Colonic mucosa (tissue), 4 donors: ENCODE measurements around the gene TRIOBP. TPM values are rescaled to one million over a fixed set of nuclear protein-coding genes. Genes with fewer than 3 reads are reported as not detected.
A peak's percentile ranks its signal among the peaks of the same experiment; 100 is the strongest.

Experiments used
- DNase-seq: peaks from one replicate; pipeline ENCODE4 v3.0.0-alpha.2; 2020
- H3K27ac ChIP-seq: fragments of 200-600 bp; one replicate; pipeline ENCODE4 v1.8.0; 2021
- H3K27me3 ChIP-seq: fragments of 200-600 bp; one replicate; pipeline ENCODE4 v1.8.0; 2021
- H3K36me3 ChIP-seq: fragments of 200-600 bp; one replicate; pipeline ENCODE4 v1.8.0; 2021
- H3K4me1 ChIP-seq: fragments of 200-600 bp; one replicate; pipeline ENCODE4 v1.8.0; 2021; ENCODE audit warnings: mild to moderate bottlenecking
- H3K4me3 ChIP-seq: fragments of 200-600 bp; one replicate; pipeline ENCODE4 v1.8.0; 2021
- H3K9ac ChIP-seq, 2 donors: one replicate each; pipeline ENCODE4 v1.7.0; 2013; ENCODE audit warnings: control low read depth in 2 of 2, low read depth in 2 of 2, low read length in 2 of 2
- H3K9me3 ChIP-seq: fragments of 200-600 bp; one replicate; pipeline ENCODE4 v1.8.0; 2021
- intact Hi-C: fragments of 100-400 bp; cut with DNase I; formaldehyde crosslinking; loops from one replicate; pipeline ENCODE4 v1.14.1; 2022
- total RNA-seq, 2 donors: library from RNA; stranded (reverse); fragmentation: NEBNext Ultra II Directional in 1 of 2; extraction: Animal tissue kit (Norgen Biotek cat#: 25700) in 1 of 2; gene quantifications; one replicate each; pipeline ENCODE4 v1.2.1, GENCODE V29; 2021
- TF ChIP-seq, protein P1 (sequence below): fragments of 200-600 bp; IDR thresholded peaks from one replicate; pipeline ENCODE4 v1.8.0; 2022; ENCODE audit warnings: antibody characterized with exemption, mild to moderate bottlenecking
- donor health status: healthy.
- donor health status: DM: no; HTN: no; CAD: no.
- donor health status: DM: no; HTN: no; CAD: no.

Gene TRIOBP
- total RNA-seq, 2 donors from 2014 or later = 69.5 to 75.7 TPM

DNA sequence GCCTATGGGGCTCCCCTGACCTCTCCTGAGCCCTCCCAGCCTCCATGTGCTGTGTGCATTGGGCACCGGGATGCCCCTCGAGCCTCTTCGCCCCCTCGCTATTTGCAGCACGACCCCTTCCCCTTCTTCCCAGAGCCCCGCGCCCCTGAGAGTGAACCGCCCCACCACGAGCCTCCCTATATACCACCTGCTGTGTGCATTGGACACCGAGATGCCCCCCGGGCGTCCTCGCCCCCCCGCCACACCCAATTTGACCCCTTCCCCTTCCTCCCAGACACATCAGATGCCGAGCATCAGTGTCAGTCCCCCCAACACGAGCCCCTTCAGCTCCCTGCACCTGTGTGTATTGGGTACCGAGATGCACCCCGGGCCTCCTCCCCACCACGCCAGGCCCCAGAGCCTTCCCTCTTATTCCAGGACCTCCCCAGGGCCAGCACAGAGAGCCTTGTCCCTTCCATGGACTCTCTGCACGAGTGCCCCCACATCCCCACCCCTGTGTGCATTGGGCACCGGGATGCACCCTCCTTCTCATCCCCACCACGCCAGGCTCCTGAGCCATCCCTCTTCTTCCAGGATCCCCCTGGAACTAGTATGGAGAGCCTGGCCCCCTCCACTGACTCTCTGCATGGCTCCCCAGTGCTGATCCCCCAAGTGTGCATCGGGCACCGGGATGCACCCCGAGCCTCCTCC lies 28.8 kb downstream of the TRIOBP start:
- Histone ChIP-seq H3K27me3 (no peaks in the 10 kb centered on the region), H3K9ac (no peak overlapping the region), H3K9me3 (no peaks in the 10 kb centered on the region), H3K4me3 (no peak overlapping the region), H3K27ac (no peak overlapping the region), H3K4me1 (no peaks in the 10 kb centered on the region), H3K36me3 (no peaks in the 10 kb centered on the region)
- intact Hi-C loops = no loop called here
- TF ChIP-seq, protein P1, sequence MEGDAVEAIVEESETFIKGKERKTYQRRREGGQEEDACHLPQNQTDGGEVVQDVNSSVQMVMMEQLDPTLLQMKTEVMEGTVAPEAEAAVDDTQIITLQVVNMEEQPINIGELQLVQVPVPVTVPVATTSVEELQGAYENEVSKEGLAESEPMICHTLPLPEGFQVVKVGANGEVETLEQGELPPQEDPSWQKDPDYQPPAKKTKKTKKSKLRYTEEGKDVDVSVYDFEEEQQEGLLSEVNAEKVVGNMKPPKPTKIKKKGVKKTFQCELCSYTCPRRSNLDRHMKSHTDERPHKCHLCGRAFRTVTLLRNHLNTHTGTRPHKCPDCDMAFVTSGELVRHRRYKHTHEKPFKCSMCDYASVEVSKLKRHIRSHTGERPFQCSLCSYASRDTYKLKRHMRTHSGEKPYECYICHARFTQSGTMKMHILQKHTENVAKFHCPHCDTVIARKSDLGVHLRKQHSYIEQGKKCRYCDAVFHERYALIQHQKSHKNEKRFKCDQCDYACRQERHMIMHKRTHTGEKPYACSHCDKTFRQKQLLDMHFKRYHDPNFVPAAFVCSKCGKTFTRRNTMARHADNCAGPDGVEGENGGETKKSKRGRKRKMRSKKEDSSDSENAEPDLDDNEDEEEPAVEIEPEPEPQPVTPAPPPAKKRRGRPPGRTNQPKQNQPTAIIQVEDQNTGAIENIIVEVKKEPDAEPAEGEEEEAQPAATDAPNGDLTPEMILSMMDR = no peak
- DNase-seq = no peak

DNA sequence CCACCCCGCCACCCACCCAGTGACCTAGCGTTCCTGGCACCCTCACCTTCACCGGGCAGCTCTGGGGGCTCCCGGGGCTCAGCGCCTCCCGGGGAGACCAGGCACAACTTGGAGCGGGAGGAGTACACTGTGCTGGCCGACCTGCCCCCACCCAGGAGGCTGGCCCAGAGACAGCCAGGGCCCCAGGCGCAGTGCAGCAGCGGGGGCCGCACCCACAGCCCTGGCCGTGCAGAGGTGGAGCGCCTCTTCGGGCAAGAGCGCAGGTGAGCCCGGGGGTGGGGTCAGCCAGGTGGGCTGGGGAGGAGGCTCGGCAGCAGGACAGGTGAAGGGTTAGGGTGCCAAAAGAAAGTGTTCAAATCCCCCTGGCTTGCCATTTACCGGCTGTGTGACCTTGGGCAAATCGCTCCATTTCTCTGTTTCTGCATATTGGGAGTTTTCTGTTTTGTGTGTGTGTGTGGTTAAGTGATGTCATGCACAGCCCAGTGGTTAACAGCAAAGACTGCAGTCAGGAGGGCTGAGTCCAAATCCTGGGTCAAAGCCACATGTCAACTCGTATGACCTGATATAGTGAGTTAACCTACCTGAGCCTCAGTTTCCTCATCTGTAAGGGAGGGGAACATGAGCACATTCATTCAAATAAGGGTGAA lies 29.5 kb downstream of the TRIOBP start:
- no peak for DNase-seq
- Histone ChIP-seq H3K27ac (no peak overlapping the region), H3K9me3 (no peaks in the 10 kb centered on the region), H3K27me3 (no peaks in the 10 kb centered on the region), H3K4me3 (no peak overlapping the region), H3K36me3 (no peaks in the 10 kb centered on the region), H3K9ac (no peak overlapping the region), H3K4me1 (no peaks in the 10 kb centered on the region)
- intact Hi-C loops = no loop called here
- TF ChIP-seq, protein P1 = no peak

DNA sequence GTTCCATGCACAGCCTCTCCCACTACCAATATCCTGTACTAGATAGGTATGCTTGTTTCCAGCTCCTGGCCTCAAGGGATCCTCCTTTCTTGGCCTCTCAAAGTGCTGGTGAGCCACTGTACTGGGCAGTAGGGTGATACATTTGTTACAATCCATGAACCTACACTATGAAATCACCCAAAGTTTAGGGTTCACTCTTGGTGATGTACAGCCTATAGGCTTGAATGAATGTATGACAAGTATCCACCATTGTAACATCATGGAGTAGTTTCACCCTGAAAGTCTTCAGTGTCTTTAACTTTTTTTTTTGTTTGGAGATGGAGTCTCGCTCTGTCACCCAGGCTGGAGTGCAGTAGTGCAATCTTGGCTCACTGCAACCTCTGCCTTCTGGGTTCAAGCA lies 31.8 kb downstream of the TRIOBP start:
- H3K9ac ChIP-seq = no peak overlapping the region
- H3K27ac ChIP-seq = no peak overlapping the region
- no peak for DNase-seq
- H3K4me1 ChIP-seq = no peaks in the 10 kb centered on the region
- intact Hi-C loops = no loop called here
- no peaks in the 10 kb centered on the region for H3K27me3 ChIP-seq
- TF ChIP-seq, protein P1 = no peak
- H3K36me3 ChIP-seq = no peaks in the 10 kb centered on the region
- no peak overlapping the region for H3K4me3 ChIP-seq
- no peaks in the 10 kb centered on the region for H3K9me3 ChIP-seq

DNA sequence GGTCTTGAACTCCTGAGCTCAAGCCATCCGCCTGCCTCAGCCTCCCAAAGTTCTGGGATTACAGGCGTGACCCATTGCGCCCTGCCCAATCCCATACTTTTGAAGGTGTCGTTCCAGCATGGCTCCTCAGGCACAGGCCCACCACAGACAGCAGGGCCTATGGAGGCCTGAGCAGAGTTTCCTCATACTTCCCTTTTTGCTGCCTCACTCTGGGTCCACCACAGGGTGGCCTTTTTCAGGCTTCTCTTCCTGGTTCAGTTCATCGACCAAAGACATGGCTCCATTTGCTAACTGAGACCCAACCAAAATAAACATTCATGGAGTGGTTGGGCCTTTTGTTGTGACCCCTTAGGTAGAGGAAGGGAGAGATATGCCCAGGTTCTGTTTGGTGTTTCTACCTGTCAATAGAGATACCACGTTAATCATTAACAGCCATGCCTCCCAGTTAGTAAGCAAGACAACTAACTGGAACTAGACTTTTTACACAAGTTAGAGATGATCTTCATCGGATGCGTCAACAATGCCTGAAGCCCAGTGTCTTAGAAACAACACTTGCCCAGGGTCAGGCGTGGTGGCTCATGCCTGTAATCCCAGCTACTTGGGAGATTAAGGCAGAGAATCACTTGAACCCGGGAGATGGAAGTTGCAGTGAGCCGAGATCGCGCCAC lies 35.1 kb downstream of the TRIOBP start:
- DNase-seq = peak; percentile 80
- no peaks in the 10 kb centered on the region for H3K9me3 ChIP-seq
- TF ChIP-seq, protein P1 = no peak
- H3K9ac ChIP-seq = peak overlapping the region in 1 of 2 donors; percentile 58
- no peak overlapping the region for H3K4me3 ChIP-seq
- H3K27ac ChIP-seq = peak overlapping the region; percentile 81
- no peaks in the 10 kb centered on the region for H3K27me3 ChIP-seq
- no peaks in the 10 kb centered on the region for H3K36me3 ChIP-seq
- peaks cover 7% of the 10 kb centered on the region for H3K4me1 ChIP-seq
- intact Hi-C loops = loop anchor here (5.0 kb wide), 1 partner anchor 40 kb away; no protein-coding TSS in a partner anchor

DNA sequence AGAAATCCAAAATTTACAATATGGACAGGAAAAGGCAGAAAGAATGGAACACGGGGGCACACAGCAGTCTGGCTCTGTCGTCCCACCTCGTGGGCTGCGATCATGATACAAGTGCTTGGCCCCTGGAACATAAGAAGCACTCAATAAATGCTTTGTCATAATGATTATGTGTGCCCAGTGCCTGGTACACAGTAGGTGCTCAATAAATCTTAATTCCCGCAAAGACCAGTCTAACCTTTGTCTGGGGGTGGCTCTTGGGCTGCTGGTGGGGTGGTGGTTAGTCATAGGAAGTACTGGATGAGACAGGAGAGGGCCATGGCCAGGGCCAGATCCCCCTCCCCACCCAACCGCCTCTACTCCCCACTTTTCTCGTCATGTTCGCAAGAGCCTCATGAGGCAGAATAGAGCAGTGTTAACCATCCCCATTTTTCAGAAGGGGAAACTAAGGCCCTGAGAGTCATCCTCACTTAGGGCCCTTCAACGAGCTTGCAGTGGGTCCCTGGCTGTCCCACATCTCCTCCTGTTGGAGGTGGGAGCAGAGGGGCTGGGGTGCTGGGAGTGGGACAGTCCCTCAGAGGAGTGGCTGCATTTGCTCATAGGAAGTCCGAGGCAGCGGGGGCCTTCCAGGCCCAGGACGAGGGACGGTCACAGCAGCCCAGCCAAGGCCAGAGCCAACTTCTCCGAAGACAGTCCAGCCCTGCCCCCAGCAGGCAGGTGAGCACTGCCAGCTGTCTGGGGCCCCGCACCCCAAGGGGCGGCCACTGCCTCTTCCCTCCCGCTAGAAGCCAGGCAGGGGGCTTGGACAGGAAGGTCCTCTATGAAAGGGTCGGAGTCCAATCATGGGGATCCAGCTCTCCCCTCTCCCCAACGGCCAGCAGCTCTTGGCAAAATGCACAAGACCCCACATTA lies 36.1 kb downstream of the TRIOBP start:
- DNase-seq = no peak
- intact Hi-C loops = loop anchor here (5.0 kb wide), 1 partner anchor 41 kb away; no protein-coding TSS in a partner anchor
- peaks cover 7% of the 10 kb centered on the region for H3K4me1 ChIP-seq

More for the DNA sequence above, 36.1 kb downstream of the TRIOBP start:
- peak overlapping the region; percentile 81 for H3K27ac ChIP-seq
- no peaks in the 10 kb centered on the region for H3K36me3 ChIP-seq
- H3K9ac ChIP-seq = peak overlapping the region; percentile 27 to 58
- no peaks in the 10 kb centered on the region for H3K9me3 ChIP-seq
- TF ChIP-seq, protein P1 = no peak
- H3K4me3 ChIP-seq = no peak overlapping the region
- no peaks in the 10 kb centered on the region for H3K27me3 ChIP-seq
